Esophagus mucosa (tissue), 1 donor: ENCODE measurements around the gene OR10C1. TPM values are rescaled to one million over a fixed set of nuclear protein-coding genes. Genes with fewer than 3 reads are reported as not detected.
"Not testable (repeated sequence)": the region's sequence is repeated elsewhere in the genome, so short reads cannot be mapped to it uniquely, and the experiment has no call there.

Experiments used
- ATAC-seq: fragments of 200-7000 bp; cut with Tn5 transposase; one replicate; pipeline ENCODE4 v1.9.1; 2020
- total RNA-seq: library from RNA; stranded (reverse); gene quantifications from one replicate; pipeline ENCODE4 v1.2.4, GENCODE V29; 2023
- donor health status: DM: yes; HTN: yes; CAD: no.

The OR10C1 gene, protein sequence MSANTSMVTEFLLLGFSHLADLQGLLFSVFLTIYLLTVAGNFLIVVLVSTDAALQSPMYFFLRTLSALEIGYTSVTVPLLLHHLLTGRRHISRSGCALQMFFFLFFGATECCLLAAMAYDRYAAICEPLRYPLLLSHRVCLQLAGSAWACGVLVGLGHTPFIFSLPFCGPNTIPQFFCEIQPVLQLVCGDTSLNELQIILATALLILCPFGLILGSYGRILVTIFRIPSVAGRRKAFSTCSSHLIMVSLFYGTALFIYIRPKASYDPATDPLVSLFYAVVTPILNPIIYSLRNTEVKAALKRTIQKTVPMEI
- total RNA-seq: not detected

DNA sequence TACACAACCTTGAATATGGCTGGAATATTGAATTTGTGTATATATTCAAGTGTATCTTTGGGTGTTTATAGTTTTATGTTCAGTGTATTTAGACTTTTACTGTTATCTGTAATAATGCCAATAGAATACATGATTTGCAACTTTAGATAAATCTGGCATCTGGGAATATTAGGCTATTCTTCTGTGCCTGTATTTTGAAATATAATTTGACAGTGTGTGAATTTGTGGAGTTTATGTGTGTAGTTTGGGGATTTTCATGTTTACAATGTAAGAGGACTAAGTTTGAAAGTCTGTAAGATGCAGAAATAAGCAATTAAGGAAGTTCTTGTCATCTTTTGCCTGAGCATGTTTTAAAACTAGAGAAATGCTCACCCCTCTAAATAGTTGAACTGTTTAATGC, at the start of gene OR10C1:
TSS of gene OR10C1 (plus strand) at position 301 of the 400 bp plus-strand sequence. CDS start 710 bp downstream, outside the sequence.
- ATAC-seq: no peak

DNA sequence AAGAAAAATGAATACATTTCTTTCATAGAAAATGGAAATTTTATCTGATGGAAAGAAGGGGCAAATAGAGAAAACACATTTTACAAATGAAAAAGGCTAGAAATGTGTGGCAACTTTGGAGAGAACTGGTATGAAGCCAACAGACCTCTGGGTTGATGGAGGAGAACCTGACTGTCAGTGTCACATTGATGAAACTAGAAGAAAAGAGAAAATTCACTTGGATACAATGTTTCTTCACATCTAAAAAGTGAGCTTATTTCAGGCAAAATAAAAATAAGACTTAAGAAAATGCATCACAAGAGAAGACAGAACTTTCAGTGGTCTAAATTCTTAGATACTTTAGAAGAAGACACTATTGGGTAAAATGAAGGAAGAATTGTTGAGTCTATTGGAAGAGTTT, 43.8 kb upstream of the OR10C1 start, which contains the start of gene OR12D2:
TSS of gene OR12D2 (plus strand) at position 301 of the 400 bp plus-strand sequence. CDS start 1,069 bp downstream, outside the sequence.
- no peak for ATAC-seq

DNA sequence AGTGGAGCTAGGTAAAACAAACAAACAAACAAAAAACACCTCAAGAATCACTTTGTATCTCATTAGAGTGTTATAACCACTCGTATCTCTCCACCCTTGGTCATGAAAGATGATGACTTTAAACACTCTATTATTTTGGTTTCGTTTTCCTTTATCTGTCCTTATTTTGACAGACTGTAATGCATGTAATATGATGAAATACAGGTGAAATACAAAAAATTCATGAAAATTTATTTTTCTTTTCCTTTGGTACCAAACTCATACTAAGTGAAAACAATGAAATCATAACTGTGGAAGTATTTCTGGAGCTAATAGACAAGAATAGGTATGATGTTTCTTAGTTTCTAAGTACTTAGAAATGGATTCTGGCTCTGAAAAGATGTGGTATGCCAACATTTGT, 39.6 kb upstream of the OR10C1 start:
- no peak for ATAC-seq

DNA sequence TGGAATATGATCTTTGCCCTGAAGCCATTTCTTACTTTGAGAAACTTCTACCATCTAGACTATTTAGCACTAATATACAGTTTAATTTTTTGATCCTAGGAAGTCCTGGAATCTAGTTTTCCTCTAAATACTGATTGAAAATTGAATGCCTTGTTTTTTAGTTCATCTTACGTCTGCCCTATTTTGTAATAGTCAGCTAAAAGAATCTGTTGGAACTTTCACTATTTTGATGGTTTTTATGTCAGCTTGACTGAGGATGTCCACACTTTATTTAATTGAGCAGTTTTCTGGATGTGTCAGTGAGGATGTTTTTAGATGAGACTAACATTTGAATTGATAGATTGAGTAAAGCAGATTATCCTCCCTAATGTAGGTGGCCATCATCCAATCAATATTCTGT, 35.3 kb upstream of the OR10C1 start:
- no peak for ATAC-seq

DNA sequence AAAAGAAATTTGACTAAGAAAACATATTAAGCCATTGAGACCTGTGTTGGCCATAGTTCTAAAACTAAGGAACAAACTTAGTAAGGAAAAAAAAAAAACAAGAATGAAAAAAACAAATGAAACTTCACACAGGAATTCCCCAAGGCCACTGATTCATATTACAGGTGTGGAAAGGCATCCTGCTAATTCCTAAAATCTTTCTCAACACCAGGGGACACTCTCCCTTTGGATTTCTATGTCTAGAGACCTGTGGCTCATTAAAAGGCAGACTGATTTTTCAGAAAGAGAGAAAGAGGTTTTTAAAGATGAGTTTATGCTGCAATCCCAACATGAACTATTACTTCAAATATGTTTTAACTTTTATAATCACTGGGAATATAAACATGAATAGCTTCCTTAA, 24.5 kb upstream of the OR10C1 start, which contains the start of gene OR12D1:
TSS of gene OR12D1 (plus strand) at position 341 of the 400 bp plus-strand sequence.
- no peak for ATAC-seq

DNA sequence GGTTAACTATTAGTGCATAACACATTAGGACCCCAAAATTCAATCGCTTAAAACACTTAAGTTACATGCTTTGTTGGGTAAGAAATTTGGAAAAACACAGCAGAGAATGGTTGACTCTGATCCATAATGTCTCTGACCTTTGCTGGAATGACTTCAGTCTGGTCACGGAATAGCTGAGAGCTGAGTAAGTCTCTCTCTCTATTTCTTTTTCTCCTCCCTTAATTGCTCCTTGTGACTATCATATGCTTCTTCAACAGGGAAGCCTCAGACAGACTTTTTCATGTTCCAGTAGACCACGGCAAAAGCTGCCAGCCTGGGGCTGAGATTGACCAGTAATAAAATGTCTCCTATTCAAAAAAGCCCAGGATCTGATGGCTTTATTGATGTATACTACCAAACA, 19.6 kb upstream of the OR10C1 start:
- no peak for ATAC-seq

DNA sequence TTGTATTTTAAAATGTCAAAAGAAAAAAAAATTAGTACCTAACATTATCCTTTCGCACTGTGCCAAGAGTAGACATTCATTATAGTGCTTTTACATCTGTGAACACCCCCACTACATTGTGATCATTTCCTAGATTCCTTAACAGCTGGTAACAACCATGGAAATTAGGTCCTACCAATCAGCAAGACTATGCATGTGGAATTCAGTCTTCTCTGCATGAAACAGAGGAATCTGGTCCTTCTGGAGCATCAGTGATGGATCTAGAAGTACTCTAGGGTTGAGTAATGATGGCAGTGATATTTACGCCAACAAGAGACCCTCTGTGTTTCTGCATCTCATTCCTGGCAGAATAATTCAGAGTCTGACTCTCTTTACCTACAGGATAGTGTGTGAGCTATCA, 14.9 kb upstream of the OR10C1 start:
- ATAC-seq: no peak

DNA sequence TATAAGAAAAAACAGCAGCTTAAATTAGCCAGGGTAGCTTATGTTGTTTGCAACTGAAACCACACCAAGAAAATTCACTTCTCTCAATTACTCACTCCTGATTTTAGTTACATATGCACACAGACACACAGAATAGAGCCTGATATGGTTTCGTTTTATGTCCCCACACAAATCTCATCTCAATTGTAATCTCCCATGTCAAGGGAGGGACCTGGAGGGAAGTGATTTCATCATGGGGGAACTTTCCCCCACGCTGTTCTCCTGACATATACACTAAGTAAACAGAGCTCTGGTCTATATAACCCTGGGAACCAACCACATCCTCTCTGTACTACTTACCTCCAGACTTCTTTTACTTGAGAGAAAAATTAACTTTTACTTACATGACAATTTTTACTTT, 14.5 kb upstream of the OR10C1 start:
- ATAC-seq: no peak

DNA sequence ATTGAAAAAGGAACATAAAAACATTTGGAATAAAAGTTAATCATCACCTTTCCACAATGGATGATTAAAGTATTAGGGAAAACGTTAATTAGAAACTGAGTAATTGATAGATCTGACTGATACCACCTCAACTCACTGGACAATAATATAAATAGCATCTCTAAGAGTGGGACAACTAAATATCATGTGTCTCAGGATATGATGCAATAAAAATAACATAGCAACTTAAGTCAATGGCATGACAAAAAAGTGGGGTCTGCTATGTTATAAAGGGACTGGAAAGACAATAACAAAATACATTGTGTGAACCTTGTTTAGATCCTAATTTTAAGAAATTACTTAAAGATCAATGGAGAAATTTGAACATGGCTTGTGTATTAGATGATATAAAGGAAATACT, 14.0 kb upstream of the OR10C1 start:
- ATAC-seq: no peak

DNA sequence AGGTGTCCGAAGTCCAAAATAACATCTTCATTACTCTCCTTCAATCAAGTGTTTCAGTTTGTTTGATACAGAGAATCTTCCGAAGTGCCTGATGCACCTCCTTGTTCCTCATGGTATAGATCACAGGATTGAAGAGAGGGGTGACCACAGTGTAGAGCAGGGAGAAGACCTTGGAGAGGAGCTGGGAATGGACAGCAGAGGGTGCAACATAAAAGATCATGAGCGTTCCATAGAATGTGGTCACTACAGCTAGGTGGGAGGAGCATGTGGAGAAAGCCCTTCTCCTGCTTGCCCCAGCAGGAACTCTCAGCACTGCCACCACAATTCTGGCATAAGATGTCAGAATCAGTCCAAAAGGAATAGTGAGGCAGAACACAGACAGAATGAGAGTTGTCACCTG, 12.5 kb upstream of the OR10C1 start:
- ATAC-seq: no peak

DNA sequence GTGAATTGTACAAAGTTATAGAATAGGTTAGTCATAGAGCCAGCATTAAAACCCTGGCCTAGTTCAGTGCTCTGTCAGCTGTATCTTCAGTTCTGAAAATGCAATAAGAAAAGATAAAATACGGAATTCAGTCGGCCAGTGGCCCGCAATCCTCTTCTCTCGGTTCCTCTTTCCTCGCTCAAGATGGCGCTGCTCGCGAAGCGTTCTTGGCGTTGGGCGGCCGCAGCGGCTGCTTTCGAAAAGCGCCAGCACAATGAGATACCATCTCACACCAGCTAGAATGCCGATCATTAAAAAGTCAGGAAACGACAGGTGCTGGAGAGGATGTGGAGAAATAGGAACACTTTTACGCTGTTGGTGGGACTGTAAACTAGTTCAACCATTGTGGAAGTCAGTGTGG, 2.4 kb upstream of the OR10C1 start:
- not testable (repeated sequence) for ATAC-seq

DNA sequence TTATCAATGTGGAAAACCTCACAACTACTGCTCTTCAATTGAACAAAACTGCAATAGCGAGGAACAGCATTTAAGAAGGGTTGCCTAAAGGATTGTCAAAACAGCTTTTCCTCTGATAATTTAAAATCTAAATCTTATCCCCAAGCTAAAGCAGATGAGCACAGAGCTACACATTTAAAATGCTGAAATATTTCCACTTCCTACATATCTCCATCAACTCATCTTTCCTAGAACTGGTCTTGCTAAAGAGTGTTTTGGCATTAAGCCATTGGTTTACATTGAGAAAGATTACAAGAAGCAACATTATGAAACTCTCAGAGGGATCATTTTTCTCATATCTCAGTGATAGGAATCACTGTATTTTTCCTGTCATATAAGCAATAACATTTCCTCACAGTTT, 3.6 kb downstream of the OR10C1 start:
- no peak for ATAC-seq

DNA sequence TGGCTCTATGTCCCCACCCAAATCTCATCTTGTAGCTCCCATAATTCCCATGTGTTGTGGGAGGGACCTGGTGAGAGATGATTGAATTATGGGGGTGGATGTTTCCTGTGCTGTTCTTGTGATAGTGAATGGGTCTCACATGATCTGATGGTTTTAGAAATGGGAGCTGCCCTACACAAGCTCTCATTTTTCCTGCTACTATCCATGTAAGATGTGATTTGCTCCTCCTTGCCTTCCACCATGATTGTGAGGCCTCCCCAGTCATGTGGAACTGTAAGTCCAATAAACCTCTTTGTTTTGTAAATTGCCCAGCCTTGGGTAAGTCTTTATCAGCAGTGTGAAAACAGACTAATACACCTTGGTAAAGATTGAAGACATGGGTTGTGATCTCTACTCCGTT, 4.9 kb downstream of the OR10C1 start:
- not testable (repeated sequence) for ATAC-seq

DNA sequence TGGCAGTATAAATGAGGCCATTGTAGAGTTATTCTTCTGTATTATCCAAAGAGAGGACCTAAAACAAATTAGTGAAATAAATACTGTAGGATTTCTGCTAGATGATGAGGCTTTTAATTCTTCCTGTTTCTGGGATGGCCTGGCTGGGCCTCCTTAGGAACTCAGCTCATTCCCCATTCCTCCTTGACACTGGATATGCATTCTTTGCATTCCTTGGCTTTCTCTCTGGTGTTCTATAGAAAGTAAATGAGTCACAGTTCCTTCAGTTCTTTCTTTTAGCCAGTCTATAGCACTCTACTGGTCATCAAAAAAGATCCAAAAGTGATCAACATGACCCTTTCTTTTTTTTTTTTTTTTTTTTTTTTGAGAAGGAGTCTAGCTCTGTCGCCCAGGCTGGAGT, 8.6 kb downstream of the OR10C1 start:
- no peak for ATAC-seq

DNA sequence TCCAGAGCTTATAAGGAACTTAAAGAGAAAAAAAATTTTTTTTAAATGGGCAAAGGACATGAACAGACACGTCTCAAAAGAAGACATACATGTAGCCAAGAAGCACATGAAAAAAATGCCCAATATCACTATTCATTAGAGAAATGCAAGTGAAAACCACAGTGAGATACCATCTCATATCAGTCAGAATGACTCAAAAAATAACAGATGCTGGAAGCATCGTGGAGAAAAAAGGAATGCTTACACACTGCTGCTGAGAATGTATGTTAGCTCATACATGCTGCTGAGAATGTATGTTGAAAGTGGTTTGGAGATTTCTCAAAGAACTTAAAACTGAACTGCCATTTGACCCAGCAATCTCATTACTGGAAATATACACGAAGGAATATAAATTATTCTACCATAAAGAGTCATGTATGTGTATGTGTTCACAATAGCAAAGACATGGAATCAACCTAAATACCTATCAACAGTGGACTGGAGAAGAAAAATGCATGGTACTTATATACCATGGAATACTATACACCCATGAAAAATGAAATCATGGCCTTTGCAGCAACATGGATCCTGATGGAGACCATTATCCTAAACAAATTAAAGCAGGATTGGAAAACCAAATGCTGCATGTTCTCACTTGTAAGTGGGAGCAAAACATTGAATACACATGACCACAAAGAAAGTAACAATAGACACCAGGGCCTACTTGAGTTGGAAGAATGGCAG, 12.5 kb downstream of the OR10C1 start:
- no peak for ATAC-seq

DNA sequence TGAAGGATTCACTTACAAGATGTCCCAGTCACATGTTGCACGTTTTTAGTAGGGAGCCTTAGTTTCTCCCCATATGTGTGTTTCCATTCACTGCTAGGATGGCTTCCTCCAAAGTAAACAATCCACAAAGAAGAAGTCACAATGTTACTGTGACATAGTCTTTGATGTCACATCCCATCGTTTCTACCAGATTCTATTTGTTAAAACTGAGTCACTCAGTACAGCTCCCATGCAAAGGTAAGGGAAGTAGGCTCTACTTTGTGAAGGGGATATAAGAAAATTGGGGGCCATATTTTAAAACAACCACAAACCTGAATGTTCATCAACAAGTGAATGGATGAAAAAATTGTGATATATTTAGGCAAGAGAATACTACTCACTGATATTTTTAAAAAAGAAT, 17.9 kb downstream of the OR10C1 start, which contains the start of the genes OR11A1 and OR2H1:
TSS of gene OR11A1 (minus strand) at position 101 of the 400 bp plus-strand sequence. CDS start 29,430 bp downstream, outside the sequence.
TSS of gene OR2H1 (plus strand) at position 185 of the 400 bp plus-strand sequence. CDS start 4,615 bp downstream, outside the sequence.
- ATAC-seq: no peak

DNA sequence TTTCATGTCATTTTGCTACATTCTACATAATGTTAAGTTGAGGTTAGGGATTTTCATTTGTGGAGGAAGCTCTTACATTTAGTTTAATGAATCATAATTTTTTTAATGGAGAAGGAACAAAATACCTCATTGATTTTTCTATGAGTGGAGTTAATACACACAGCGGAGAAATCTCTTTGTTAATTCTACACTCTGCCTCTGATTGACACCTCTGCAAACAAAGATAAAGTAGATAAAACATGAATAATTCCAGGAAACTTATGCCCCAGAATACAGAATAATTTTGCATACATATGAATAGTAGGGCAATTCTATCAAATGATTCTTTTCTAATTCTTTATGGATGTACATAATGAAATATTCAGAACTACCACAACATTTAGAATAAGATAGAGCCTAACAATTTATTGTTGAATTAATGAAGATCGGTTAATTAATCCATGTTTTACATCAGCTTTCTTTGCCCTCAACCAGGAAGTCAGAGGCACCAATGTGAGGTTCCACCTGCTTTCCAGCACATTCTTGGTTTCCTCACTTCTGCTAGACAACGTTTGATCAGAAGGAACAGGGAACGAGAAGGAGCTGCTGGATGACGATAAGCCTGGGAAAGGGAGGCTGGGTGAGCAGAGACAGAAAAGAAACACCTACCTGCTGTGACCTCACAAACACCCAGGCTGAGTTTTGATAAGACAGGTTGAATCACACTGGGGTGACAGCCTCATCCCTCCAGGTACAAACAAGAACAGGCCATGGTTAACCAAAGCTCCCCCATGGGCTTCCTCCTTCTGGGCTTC, 22.1 kb downstream of the OR10C1 start:
- no peak for ATAC-seq

DNA sequence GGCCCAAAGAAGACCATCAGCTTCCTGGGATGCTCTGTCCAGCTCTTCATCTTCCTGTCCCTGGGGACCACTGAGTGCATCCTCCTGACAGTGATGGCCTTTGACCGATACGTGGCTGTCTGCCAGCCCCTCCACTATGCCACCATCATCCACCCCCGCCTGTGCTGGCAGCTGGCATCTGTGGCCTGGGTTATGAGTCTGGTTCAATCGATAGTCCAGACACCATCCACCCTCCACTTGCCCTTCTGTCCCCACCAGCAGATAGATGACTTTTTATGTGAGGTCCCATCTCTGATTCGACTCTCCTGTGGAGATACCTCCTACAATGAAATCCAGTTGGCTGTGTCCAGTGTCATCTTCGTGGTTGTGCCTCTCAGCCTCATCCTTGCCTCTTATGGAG, 22.9 kb downstream of the OR10C1 start:
- ATAC-seq: no peak

DNA sequence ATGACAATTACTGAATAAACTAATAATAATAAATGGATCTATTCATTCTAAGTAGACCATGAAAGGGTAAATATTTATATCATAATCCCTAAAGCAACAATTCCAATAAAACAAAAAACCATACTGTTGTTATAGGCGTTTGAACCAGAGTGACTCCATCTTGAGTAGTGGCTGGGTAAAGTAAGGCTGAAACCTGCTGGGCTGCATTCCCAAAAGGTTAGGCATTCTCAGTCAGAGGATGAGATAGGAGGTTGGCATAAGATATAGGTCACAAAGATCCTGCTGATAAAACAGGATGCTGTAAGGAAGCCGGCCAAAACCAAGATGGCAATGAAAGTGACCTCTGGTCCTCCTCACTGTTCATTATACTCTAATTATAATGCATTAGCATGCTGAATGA, 26.2 kb downstream of the OR10C1 start:
- ATAC-seq: no peak

DNA sequence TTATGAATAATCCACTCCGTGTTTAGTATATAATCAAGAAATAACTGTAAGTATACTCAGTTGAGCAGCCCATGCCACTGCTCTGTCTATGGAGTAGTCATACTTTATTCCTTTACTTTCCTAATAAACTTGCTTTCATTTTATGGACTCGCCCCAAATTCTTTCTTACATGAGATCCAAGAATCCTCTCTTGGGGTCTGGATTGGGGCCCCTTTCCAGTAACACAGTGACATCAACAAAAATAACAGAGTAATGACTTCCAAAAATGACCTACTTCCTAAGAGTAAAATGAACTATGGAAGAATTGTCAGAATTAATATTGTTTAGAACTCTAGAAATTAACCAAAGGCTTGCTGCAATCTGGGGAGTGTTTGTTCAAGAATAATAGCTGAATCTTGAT, 26.7 kb downstream of the OR10C1 start:
- no peak for ATAC-seq

DNA sequence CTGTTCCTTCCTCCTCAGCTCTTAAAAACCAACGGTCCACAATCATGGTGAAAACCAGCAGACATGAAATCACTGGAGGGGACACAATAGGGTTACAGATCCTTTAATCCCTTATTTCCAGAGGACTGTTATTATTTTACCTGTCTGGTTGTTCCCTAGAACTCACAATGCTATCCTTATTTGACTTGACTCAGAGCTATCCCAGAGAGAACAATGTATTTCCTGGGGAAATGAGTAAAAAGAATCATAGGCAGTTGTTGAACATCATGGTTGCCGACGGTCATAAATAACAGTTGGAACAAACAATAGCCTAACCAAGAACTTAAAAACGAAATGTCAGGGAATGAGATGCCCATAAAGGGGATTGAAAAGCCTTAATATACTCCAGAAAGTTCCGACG, 27.1 kb downstream of the OR10C1 start:
- no peak for ATAC-seq

DNA sequence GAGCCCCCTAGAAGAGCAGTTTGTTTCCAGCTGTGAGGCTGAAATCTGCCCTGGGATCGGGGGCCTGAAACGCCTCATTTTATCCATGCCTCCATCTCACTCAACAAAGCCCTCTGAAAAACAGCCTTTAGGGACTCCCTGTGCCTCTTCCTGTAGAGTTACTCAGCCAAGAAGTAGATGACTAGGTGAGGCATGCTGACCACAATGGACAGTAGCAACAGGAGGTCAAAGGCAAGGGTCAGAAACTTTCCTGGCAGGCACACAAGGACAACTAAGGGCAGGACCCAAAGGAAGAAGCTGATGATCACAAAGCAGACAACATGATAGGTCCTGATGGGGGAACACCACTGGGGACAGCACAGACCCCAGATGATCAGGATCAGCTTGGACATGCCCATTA, 35.9 kb downstream of the OR10C1 start:
- ATAC-seq: no peak

DNA sequence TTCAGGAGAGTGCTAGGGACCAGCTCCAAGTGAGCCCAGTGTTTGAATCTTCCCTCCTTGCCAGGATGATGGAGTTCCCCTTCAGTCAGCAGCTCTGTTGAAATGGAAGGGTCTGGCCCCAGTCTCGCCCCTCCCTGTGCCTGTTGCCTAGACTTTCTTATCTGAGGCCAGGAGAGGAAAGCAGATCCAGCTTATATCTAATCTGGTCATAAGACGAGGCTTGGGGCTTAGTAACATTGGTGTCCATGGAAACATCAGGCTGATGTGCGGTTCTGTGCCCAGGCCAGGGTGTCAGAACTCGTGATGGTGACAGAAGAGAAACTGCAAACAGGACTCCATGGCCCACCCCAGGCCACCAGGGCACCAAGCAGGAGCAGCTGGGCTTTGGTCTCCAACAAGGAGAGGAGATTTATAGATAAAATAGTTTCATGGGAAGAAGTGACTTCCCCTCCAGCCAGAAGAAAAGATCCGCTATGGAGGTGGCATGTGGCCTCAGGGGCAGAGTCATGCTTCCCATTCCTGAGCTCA, 38.9 kb downstream of the OR10C1 start:
- ATAC-seq: no peak
